IMR-90 (cell line): ENCODE measurements around the gene FOXP1. TPM values are rescaled to one million over a fixed set of nuclear protein-coding genes. Genes with fewer than 3 reads are reported as not detected.

Experiments
- ATAC-seq: fragments of 200-7000 bp; cut with Tn5 transposase; 2 replicates; pipeline ENCODE4 v1.9.1; 2020; ENCODE audit warnings: low read depth, mild to moderate bottlenecking, moderate library complexity
- BruUV-seq: library from RNA; stranded (reverse); fragments of 400-500 nt; replicated peaks from 2 replicates; lab custom pipeline; 2021; lab: Mats Ljungman, UMichigan
- CTCF ChIA-PET: fragments of 300-600 bp; formaldehyde crosslinking; extraction: SDS; loops from one replicate; lab custom pipeline; 2021; ENCODE audit warnings: antibody characterized with exemption; lab: Yijun Ruan, JAX
- POLR2A ChIA-PET: fragments of 300-600 bp; sonication (Branson Sonifier 250); formaldehyde crosslinking; loops from one replicate; lab custom pipeline; 2022; ENCODE audit warnings: antibody characterized with exemption; ENCODE audit not compliant: unreplicated experiment; lab: Charles Lee
- DNase-seq: peaks from one replicate; pipeline ENCODE4 v3.0.0; 2013
- H2AFZ ChIP-seq: replicated peaks from 2 replicates; pipeline ENCODE3; 2013; ENCODE audit warnings: low read length, mild to moderate bottlenecking; ENCODE audit not compliant: poor library complexity
- H2AK5ac ChIP-seq: 2 replicates; pipeline ENCODE4 v1.6.1; 2013; ENCODE audit warnings: low read depth, low read length, inconsistent platforms
- H2AK9ac ChIP-seq: replicated peaks from 2 replicates; pipeline ENCODE3; 2013; ENCODE audit warnings: mild to moderate bottlenecking, low read depth, low read length, moderate library complexity; ENCODE audit not compliant: poor library complexity
- H2BK120ac ChIP-seq: 2 replicates; pipeline ENCODE4 v1.6.1; 2013; ENCODE audit warnings: low read depth, low read length, inconsistent platforms
- H2BK15ac ChIP-seq: 3 replicates; pipeline ENCODE4 v1.6.1; 2013; ENCODE audit warnings: low read depth, low read length, inconsistent platforms
- H2BK20ac ChIP-seq: 2 replicates; pipeline ENCODE4 v1.6.1; 2013; ENCODE audit warnings: low read depth, mild to moderate bottlenecking, inconsistent platforms, low read length, moderate library complexity
- H2BK5ac ChIP-seq: 2 replicates; pipeline ENCODE4 v1.6.1; 2013; ENCODE audit warnings: mild to moderate bottlenecking, low read depth, low read length, inconsistent platforms; ENCODE audit not compliant: poor library complexity, severe bottlenecking
- H3K14ac ChIP-seq: replicated peaks from 2 replicates; pipeline ENCODE4 v1.6.1; 2013; ENCODE audit warnings: low read depth, low read length, inconsistent platforms
- H3K18ac ChIP-seq: 2 replicates; pipeline ENCODE4 v1.6.1; 2013; ENCODE audit warnings: low read depth, low read length, control low read depth
- H3K23ac ChIP-seq: 2 replicates; pipeline ENCODE4 v1.6.1; 2013; ENCODE audit warnings: low read depth, low read length, inconsistent platforms
- H3K27ac ChIP-seq: 2 replicates; pipeline ENCODE4 v1.5.1; 2013; ENCODE audit warnings: mild to moderate bottlenecking, control low read depth, low read length; ENCODE audit not compliant: insufficient read depth
- H3K27me3 ChIP-seq: 2 replicates; pipeline ENCODE4 v1.6.1; 2013; ENCODE audit warnings: low read length; ENCODE audit not compliant: control insufficient read depth, insufficient read depth
- H3K36me3 ChIP-seq: 2 replicates; pipeline ENCODE4 v1.6.1; 2013; ENCODE audit warnings: low read length, mixed read lengths; ENCODE audit not compliant: control insufficient read depth, insufficient read depth
- H3K4ac ChIP-seq: 2 replicates; pipeline ENCODE4 v1.6.1; 2013; ENCODE audit warnings: low read depth, low read length, inconsistent platforms
- H3K4me1 ChIP-seq: 2 replicates; pipeline ENCODE4 v1.6.1; 2013; ENCODE audit warnings: low read length, mixed read lengths; ENCODE audit not compliant: control insufficient read depth, insufficient read depth
- H3K4me2 ChIP-seq: 2 replicates; pipeline ENCODE4 v1.6.1; 2013; ENCODE audit warnings: low read depth, mild to moderate bottlenecking, control low read depth, low read length, moderate library complexity
- H3K4me3 ChIP-seq: 2 replicates; pipeline ENCODE4 v1.5.1; 2013; ENCODE audit warnings: low read depth, mild to moderate bottlenecking, control low read depth, low read length, moderate library complexity; ENCODE audit not compliant: insufficient read depth
- H3K56ac ChIP-seq: 2 replicates; pipeline ENCODE4 v1.6.1; 2013; ENCODE audit warnings: low read length, inconsistent platforms; ENCODE audit not compliant: insufficient read depth; ENCODE audit errors: extremely low read depth
- H3K79me1 ChIP-seq, 2 experiments: 2 replicates each; pipeline ENCODE4 v1.6.1; 2013; ENCODE audit warnings: low read length in 2 of 2, inconsistent platforms in 1 of 2, low read depth in 1 of 2
- H3K9ac ChIP-seq: 2 replicates; pipeline ENCODE4 v1.6.1; 2013; ENCODE audit warnings: low read depth, low read length, control low read depth
- H3K9me1 ChIP-seq: 2 replicates; pipeline ENCODE4 v1.6.1; 2013; ENCODE audit warnings: low read length, inconsistent platforms; ENCODE audit not compliant: insufficient read depth
- H3K9me3 ChIP-seq: 2 replicates; pipeline ENCODE4 v1.6.1; 2013; ENCODE audit warnings: low read length; ENCODE audit not compliant: control insufficient read depth, insufficient read depth
- H4K20me1 ChIP-seq: 2 replicates; pipeline ENCODE4 v1.6.1; 2013; ENCODE audit warnings: low read length, inconsistent platforms; ENCODE audit not compliant: insufficient read depth
- H4K5ac ChIP-seq: 2 replicates; pipeline ENCODE4 v1.6.1; 2013; ENCODE audit warnings: mild to moderate bottlenecking, low read depth, low read length, control low read depth
- H4K8ac ChIP-seq, 2 experiments: 2 replicates each; pipeline ENCODE4 v1.6.1; 2013; ENCODE audit warnings: low read depth in 2 of 2, low read length in 2 of 2, control low read depth in 1 of 2, inconsistent platforms in 1 of 2
- H4K91ac ChIP-seq: 2 replicates; pipeline ENCODE4 v1.6.1; 2013; ENCODE audit warnings: low read depth, low read length, inconsistent platforms; ENCODE audit not compliant: insufficient read depth
- BHLHE40 ChIP-seq: fragments of 150-350 bp; IDR thresholded peaks from 2 replicates; pipeline ENCODE4 v1.6.1; 2016; ENCODE audit warnings: mild to moderate bottlenecking, low read depth, low read length
- CEBPB ChIP-seq: IDR thresholded peaks from 2 replicates; pipeline ENCODE4 v1.6.1; 2012; ENCODE audit warnings: low read depth, low read length, improper control_type of control experiment
- CHD1 ChIP-seq: IDR thresholded peaks from 2 replicates; pipeline ENCODE4 v1.6.1; 2012; ENCODE audit warnings: low read depth, low read length, improper control_type of control experiment
- CTCF ChIP-seq: conservative IDR thresholded peaks from 2 replicates; pipeline ENCODE4 v1.5.1; 2012; ENCODE audit warnings: mild to moderate bottlenecking, low read depth, low read length, improper control_type of control experiment
- FOS ChIP-seq: fragments of 150-350 bp; IDR thresholded peaks from 2 replicates; pipeline ENCODE4 v1.6.1; 2016; ENCODE audit warnings: low read depth, low read length
- MAFK ChIP-seq: IDR thresholded peaks from 2 replicates; pipeline ENCODE4 v1.6.1; 2012; ENCODE audit warnings: low read depth, low read length, improper control_type of control experiment
- MAZ ChIP-seq: IDR thresholded peaks from 2 replicates; pipeline ENCODE4 v1.6.1; 2012; ENCODE audit warnings: low read depth, mild to moderate bottlenecking, low read length, improper control_type of control experiment, moderate library complexity, borderline replicate concordance
- MXI1 ChIP-seq: IDR thresholded peaks from 2 replicates; pipeline ENCODE4 v1.6.1; 2012; ENCODE audit warnings: low read depth, mild to moderate bottlenecking, low read length, moderate library complexity, borderline replicate concordance
- NFE2L2 ChIP-seq: fragments of 150-350 bp; IDR thresholded peaks from 2 replicates; pipeline ENCODE4 v1.6.1; 2016; ENCODE audit warnings: low read depth, mild to moderate bottlenecking, low read length
- POLR2A ChIP-seq: IDR thresholded peaks from 2 replicates; pipeline ENCODE4 v1.6.1; 2012; ENCODE audit warnings: mild to moderate bottlenecking, low read depth, low read length
- RAD21 ChIP-seq: IDR thresholded peaks from 2 replicates; pipeline ENCODE4 v1.6.1; 2012; ENCODE audit warnings: low read length, improper control_type of control experiment
- RCOR1 ChIP-seq: IDR thresholded peaks from 2 replicates; pipeline ENCODE4 v1.6.1; 2012; ENCODE audit warnings: mild to moderate bottlenecking, low read length, improper control_type of control experiment; ENCODE audit not compliant: insufficient replicate concordance
- RFX5 ChIP-seq: IDR thresholded peaks from 2 replicates; pipeline ENCODE4 v1.8.0; 2012; ENCODE audit warnings: low read depth, mild to moderate bottlenecking, low read length, moderate library complexity
- SMC3 ChIP-seq: fragments of 150-350 bp; IDR thresholded peaks from 2 replicates; pipeline ENCODE4 v1.6.1; 2016; ENCODE audit warnings: low read depth, mild to moderate bottlenecking, antibody characterized with exemption, low read length, moderate library complexity
- USF2 ChIP-seq: fragments of 150-350 bp; IDR thresholded peaks from 2 replicates; pipeline ENCODE4 v1.6.1; 2017; ENCODE audit warnings: mild to moderate bottlenecking, antibody characterized with exemption, low read length, low read depth
- WGBS, 2 experiments: methylation state at CpG; one replicate each; pipeline versions ENCODE4 v1.1.5 to v1.1.7; 2013; ENCODE audit warnings: missing lambda C conversion rate in 2 of 2; ENCODE audit not compliant: insufficient read length in 1 of 2; ENCODE audit errors: extremely low coverage in 2 of 2; 5-methylcytosine and 5-hydroxymethylcytosine counted together
- dilution Hi-C: fragments of 300-500 bp; cut with HindIII; formaldehyde crosslinking; loops from one replicate; pipeline ENCODE4 v1.14.3; 2018; ENCODE audit warnings: low sequenced_read_pairs; ENCODE audit not compliant: unreplicated experiment
- in situ Hi-C: fragments of 300-500 bp; cut with MboI; formaldehyde crosslinking; loops from 3 replicates; pipeline ENCODE4 v1.14.3; 2019; ENCODE audit warnings: low sequenced_read_pairs, inconsistent platforms, mixed read lengths
- intact Hi-C: fragments of 100-400 bp; cut with micrococcal nuclease; formaldehyde crosslinking; loops from 2 replicates; pipeline ENCODE4 v1.10.0; 2022
- polyA plus RNA-seq, 3 experiments: library from polyadenylated mRNA; depleted of rRNA; stranded (reverse); fragments of >200 nt; gene quantifications; 2 replicates each; pipeline ENCODE4 v1.2.3, GENCODE V29; 2012; ENCODE audit warnings: low replicate concordance in 1 of 3
- total RNA-seq: library from RNA; depleted of rRNA; stranded (reverse); fragments of >200 nt; gene quantifications from 2 replicates; pipeline ENCODE4 v1.2.3, GENCODE V29; 2012

Gene FOXP1
- total and polyA plus RNA-seq, 2 of the 4 experiments (the other 2 are of a cell fraction): 37.0 to 132 TPM

- no peak for ATAC-seq
- H3K27ac ChIP-seq: no peak overlapping the region
- no peaks in the 10 kb centered on the region for H4K20me1 ChIP-seq
- H3K79me1 ChIP-seq: peaks cover 2 to 17% of the 10 kb centered on the region in 2 experiments; a peak in 2 of 4 replicates
- no peak overlapping the region for H3K56ac ChIP-seq
- H2BK20ac ChIP-seq: no peak overlapping the region
- BruUV-seq: no TSS peak
- no peak for DNase-seq
- H3K4me1 ChIP-seq: peaks cover 4% of the 10 kb centered on the region
- H3K23ac ChIP-seq: no peak overlapping the region
- in situ Hi-C loops (no loop called here), dilution Hi-C loops (no loop called here), intact Hi-C loops (no loop called here)
- no peak overlapping the region for H4K8ac ChIP-seq
- no peaks in the 10 kb centered on the region for H3K9me3 ChIP-seq
- H3K4ac ChIP-seq: no peak overlapping the region
- CTCF ChIA-PET: interaction anchor here (1.0 kb wide), 1 partner anchor 33 kb away, joined by 7 read pairs; no protein-coding TSS in a partner anchor
- H3K4me2 ChIP-seq: no peak overlapping the region
- H2AK5ac ChIP-seq: no peak overlapping the region
- no peak overlapping the region for H2AFZ ChIP-seq
- no peak overlapping the region for H3K18ac ChIP-seq
- H3K36me3 ChIP-seq: no peaks in the 10 kb centered on the region
- H2BK5ac ChIP-seq: no peak overlapping the region
- no peak overlapping the region for H2AK9ac ChIP-seq
- no CpG with 5 or more reads among the region's 8 CpGs for WGBS, 2 experiments
- no peaks in the 10 kb centered on the region for H3K27me3 ChIP-seq
- H3K9ac ChIP-seq: no peak overlapping the region
- no peak overlapping the region for H3K4me3 ChIP-seq
- H4K5ac ChIP-seq: no peak overlapping the region
- no peak overlapping the region for H3K14ac ChIP-seq
- POLR2A ChIA-PET: no interaction called here
- H2BK15ac ChIP-seq: no peak overlapping the region
- H3K9me1 ChIP-seq: peaks cover 4% of the 10 kb centered on the region
- H4K91ac ChIP-seq: no peak overlapping the region
- no peak overlapping the region for H2BK120ac ChIP-seq
- TF ChIP-seq CHD1 (no peak), USF2 (no peak), MAZ (no peak), FOS (no peak), CTCF (no peak), RFX5 (no peak), CEBPB (no peak), RCOR1 (no peak), MAFK (no peak), BHLHE40 (no peak), RAD21 (no peak), MXI1 (no peak), POLR2A (no peak), SMC3 (no peak), NFE2L2 (no peak)
Measured at GRCh38 chr3:71262364-71263265, 320.9 kb downstream of the FOXP1 start.
